Kidney epithelial cell (primary cell): ENCODE data around the gene KLHL22. TPM values are rescaled to one million over a fixed set of nuclear protein-coding genes. Genes with fewer than 3 reads are reported as not detected.

Source experiments
- DNase-seq: peaks from one replicate; pipeline ENCODE4 v3.0.0-alpha.2; 2010; ENCODE audit warnings: low read depth
- H3K27me3 ChIP-seq: 2 replicates; pipeline ENCODE4 v1.6.0; 2011; ENCODE audit warnings: low read length; ENCODE audit not compliant: control insufficient read depth, insufficient read depth
- H3K36me3 ChIP-seq: 2 replicates; pipeline ENCODE4 v1.5.1; 2011; ENCODE audit warnings: low read length; ENCODE audit not compliant: control insufficient read depth, insufficient read depth
- H3K4me3 ChIP-seq: 2 replicates; pipeline ENCODE4 v1.5.1; 2011; ENCODE audit warnings: low read depth, mild to moderate bottlenecking, control low read depth, low read length
- CTCF ChIP-seq: IDR thresholded peaks from 2 replicates; pipeline ENCODE4 v1.5.1; 2011; ENCODE audit warnings: mild to moderate bottlenecking, moderate library complexity, low read length, control low read depth, inconsistent platforms; ENCODE audit not compliant: insufficient read depth, poor library complexity, severe bottlenecking
- total RNA-seq: library from RNA; depleted of rRNA; stranded (reverse); fragments of >200 nt; gene quantifications from 2 replicates; pipeline ENCODE4 v1.2.3, GENCODE V29; 2015

KLHL22 gene
- total RNA-seq, 1 donor from 2014 or later, result 18.6 TPM

GRCh38 chr22:20442485-20443284, 52.9 kb downstream of the KLHL22 start:
- H3K27me3 ChIP-seq, result no peaks in the 10 kb centered on the region
- no peak overlapping the region for H3K4me3 ChIP-seq
- no peak for TF ChIP-seq CTCF
- no peak for DNase-seq
- peaks cover 1% of the 10 kb centered on the region for H3K36me3 ChIP-seq

- peaks cover 3% of the 10 kb centered on the region for H3K27me3 ChIP-seq
- DNase-seq, result no peak
- peaks cover 1% of the 10 kb centered on the region for H3K36me3 ChIP-seq
- no peak for TF ChIP-seq CTCF
- H3K4me3 ChIP-seq, result no peak overlapping the region
Observed at GRCh38 chr22:20441631-20442484, 53.7 kb downstream of the KLHL22 start.

GRCh38 chr22:20440637-20441591, 54.7 kb downstream of the KLHL22 start:
- DNase-seq, result no peak
- Histone ChIP-seq H3K4me3 (no peak overlapping the region), H3K27me3 (peaks cover 7% of the 10 kb centered on the region), H3K36me3 (peaks cover under 1% of the 10 kb centered on the region)
- no peak for TF ChIP-seq CTCF

- Histone ChIP-seq H3K4me3 (no peak overlapping the region), H3K27me3 (peaks cover 7% of the 10 kb centered on the region), H3K36me3 (no peaks in the 10 kb centered on the region)
- no peak for TF ChIP-seq CTCF
- no peak for DNase-seq
Observed at GRCh38 chr22:20439928-20440575, 55.5 kb downstream of the KLHL22 start.

GRCh38 chr22:20439556-20439927, 56.1 kb downstream of the KLHL22 start:
- TF ChIP-seq CTCF, result no peak
- DNase-seq, result no peak
- no peak overlapping the region for H3K4me3 ChIP-seq
- H3K27me3 ChIP-seq, result peaks cover 7% of the 10 kb centered on the region
- no peaks in the 10 kb centered on the region for H3K36me3 ChIP-seq
